SK-N-SH (cell line): Measurements from ENCODE around the gene EIF3K. TPM values are rescaled to one million over a fixed set of nuclear protein-coding genes. Genes with fewer than 3 reads are reported as not detected.

Experiments used
- CTCF ChIA-PET: fragments of 300-600, 350-600 bp; formaldehyde crosslinking; extraction: SDS; loops from one replicate; lab custom pipeline; 2021; lab: Yijun Ruan, JAX
- POLR2A ChIA-PET: fragments of 350-600 bp; sonication (Branson Sonifier 250); formaldehyde crosslinking; extraction: SDS; loops from one replicate; lab custom pipeline; 2020; ENCODE audit warnings: antibody characterized with exemption, inconsistent platforms; lab: Yijun Ruan, JAX
- DNase-seq: peaks from one replicate; pipeline ENCODE4 v3.0.0; 2012
- H2AFZ ChIP-seq: fragments of 200-600 bp; sonication (generic); 2 replicates; pipeline ENCODE4 v1.8.1; 2016; ENCODE audit warnings: antibody characterized with exemption, mild to moderate bottlenecking, low read depth
- H3F3A ChIP-seq: fragments of 200-600 bp; sonication (generic); replicated peaks from 2 replicates; pipeline ENCODE3; 2016; ENCODE audit warnings: antibody characterized with exemption, mild to moderate bottlenecking; ENCODE audit not compliant: insufficient read depth
- H3K27ac ChIP-seq, 2 experiments: fragments of 200-500 bp in 1 of 2; fragments of 200-600 bp in 1 of 2; sonication (Bioruptor generic) in 1 of 2; sonication (generic), shearing (Covaris generic) in 1 of 2; 2 replicates each; pipeline versions ENCODE4 v1.5.1 to v1.6.1; 2014 to 2016; ENCODE audit warnings: low read depth in 2 of 2, inconsistent platforms in 1 of 2, low read length in 1 of 2, mild to moderate bottlenecking in 1 of 2, mixed read lengths in 1 of 2
- H3K27me3 ChIP-seq: fragments of 200-600 bp; sonication (generic), shearing (Covaris generic); 2 replicates; pipeline ENCODE4 v1.6.1; 2016; ENCODE audit warnings: mixed run types; ENCODE audit not compliant: insufficient read depth
- H3K36me3 ChIP-seq, 2 experiments: fragments of 200-500 bp in 1 of 2; fragments of 200-600 bp in 1 of 2; sonication (Bioruptor generic) in 1 of 2; sonication (generic) in 1 of 2; replicated peaks in 1 of 2; 2 replicates each; pipeline versions ENCODE3 to v1.5.1; 2014 to 2016; ENCODE audit warnings: low read length in 1 of 2, mild to moderate bottlenecking in 1 of 2; ENCODE audit not compliant: insufficient read depth in 2 of 2, control insufficient read depth in 1 of 2
- H3K4me1 ChIP-seq, 2 experiments: fragments of 200-500 bp in 1 of 2; fragments of 200-600 bp in 1 of 2; sonication (Bioruptor generic) in 1 of 2; sonication (generic), shearing (Covaris generic) in 1 of 2; 2 replicates each; pipeline versions ENCODE4 v1.5.1 to v1.6.1; 2014 to 2016; ENCODE audit warnings: low read depth in 1 of 2, low read length in 1 of 2, mixed run types in 1 of 2; ENCODE audit not compliant: insufficient read depth in 2 of 2, control insufficient read depth in 1 of 2
- H3K4me2 ChIP-seq: fragments of 200-600 bp; sonication (generic), shearing (Covaris generic); 2 replicates; pipeline ENCODE4 v1.6.1; 2017; ENCODE audit warnings: mixed run types
- H3K4me3 ChIP-seq, 2 experiments: fragments of 200-500 bp in 1 of 2; fragments of 200-600 bp in 1 of 2; sonication (Bioruptor generic) in 1 of 2; sonication (generic), shearing (Covaris generic) in 1 of 2; 2 replicates each; pipeline versions ENCODE4 v1.5.1 to v1.8.1; 2014 to 2016; ENCODE audit warnings: low read depth in 2 of 2, inconsistent platforms in 1 of 2, low read length in 1 of 2, mild to moderate bottlenecking in 1 of 2, mixed read lengths in 1 of 2, moderate library complexity in 1 of 2
- H3K79me2 ChIP-seq: fragments of 200-600 bp; sonication (generic); 2 replicates; pipeline ENCODE4 v1.8.1; 2017; ENCODE audit warnings: mild to moderate bottlenecking; ENCODE audit not compliant: insufficient read depth
- H3K9ac ChIP-seq: fragments of 200-600 bp; sonication (generic); 2 replicates; pipeline ENCODE4 v1.6.1; 2017; ENCODE audit warnings: mixed run types
- H3K9me2 ChIP-seq: fragments of 200-600 bp; sonication (generic); 2 replicates; pipeline ENCODE4 v1.6.1; 2017; ENCODE audit warnings: mixed run types
- H3K9me3 ChIP-seq: fragments of 200-600 bp; sonication (generic); 2 replicates; pipeline ENCODE4 v1.6.1; 2017; ENCODE audit warnings: mixed run types, mild to moderate bottlenecking, moderate library complexity
- H4K20me1 ChIP-seq: fragments of 200-600 bp; sonication (generic); 2 replicates; pipeline ENCODE4 v1.6.1; 2017; ENCODE audit warnings: mild to moderate bottlenecking, mixed run types; ENCODE audit not compliant: insufficient read depth
- CHD2 ChIP-seq: fragments of 150-350 bp; IDR thresholded peaks from 2 replicates; pipeline ENCODE4 v1.6.1; 2018; ENCODE audit warnings: low read length; ENCODE audit not compliant: partially characterized antibody
- EP300 ChIP-seq, 2 experiments: IDR thresholded peaks; 2 replicates each; pipeline versions ENCODE4 v1.4.0 to v1.6.1; 2012; ENCODE audit warnings: borderline replicate concordance in 1 of 2, low read depth in 1 of 2, low read length in 1 of 2
- FOXJ3 ChIP-seq: sonication (generic); formaldehyde crosslinking; IDR thresholded peaks from 2 replicates; pipeline ENCODE4 v1.5.1; 2020; ENCODE audit warnings: mild to moderate bottlenecking, missing genetic modification reagents
- FOXM1 ChIP-seq: IDR thresholded peaks from 2 replicates; pipeline ENCODE4 v1.4.0; 2012; ENCODE audit warnings: low read depth, mild to moderate bottlenecking
- RAD21 ChIP-seq: IDR thresholded peaks from 2 replicates; pipeline ENCODE4 v1.6.1; 2012; ENCODE audit warnings: mild to moderate bottlenecking, low read length
- RFX5 ChIP-seq: IDR thresholded peaks from 2 replicates; pipeline ENCODE4 v1.6.1; 2012; ENCODE audit warnings: mild to moderate bottlenecking, improper control_type of control experiment, low read length
- SIN3A ChIP-seq: IDR thresholded peaks from 2 replicates; pipeline ENCODE4 v1.6.1; 2012; ENCODE audit warnings: low read depth, mild to moderate bottlenecking, low read length, moderate library complexity, borderline replicate concordance
- WGBS: methylation state at CpG from one replicate; pipeline ENCODE4 v1.1.6; 2017; ENCODE audit warnings: low lambda C conversion rate; 5-methylcytosine and 5-hydroxymethylcytosine counted together
- polyA plus RNA-seq, 3 experiments: library from polyadenylated mRNA; depleted of rRNA; stranded (reverse); fragments of >200 nt; gene quantifications; 2 replicates each; pipeline ENCODE4 v1.2.3, GENCODE V29; 2012
- TF ChIP-seq, protein P1 (sequence below): IDR thresholded peaks from 2 replicates; pipeline ENCODE4 v1.4.0; 2012; ENCODE audit warnings: low read depth, borderline replicate concordance
- TF ChIP-seq, protein P2 (sequence below): IDR thresholded peaks from 2 replicates; pipeline ENCODE4 v1.4.0; 2012; ENCODE audit warnings: low read depth
- TF ChIP-seq, protein P3 (sequence below): fragments of 200-600 bp; sonication (generic); IDR thresholded peaks from 2 replicates; pipeline ENCODE4 v1.6.1; 2017; ENCODE audit warnings: antibody characterized with exemption, mild to moderate bottlenecking, moderate library complexity
- TF ChIP-seq, protein P4 (sequence below): IDR thresholded peaks from 2 replicates; pipeline ENCODE4 v1.6.1; 2012; ENCODE audit warnings: mild to moderate bottlenecking, low read depth, low read length, moderate library complexity
- TF ChIP-seq, protein P5 (sequence below): fragments of 150-350 bp; IDR thresholded peaks from 2 replicates; pipeline ENCODE4 v1.6.1; 2016; ENCODE audit warnings: mild to moderate bottlenecking, low read depth, low read length

EIF3K gene
- polyA plus RNA-seq, 1 of the 3 experiments (the other 2 are of a cell fraction): 484 TPM

DNA sequence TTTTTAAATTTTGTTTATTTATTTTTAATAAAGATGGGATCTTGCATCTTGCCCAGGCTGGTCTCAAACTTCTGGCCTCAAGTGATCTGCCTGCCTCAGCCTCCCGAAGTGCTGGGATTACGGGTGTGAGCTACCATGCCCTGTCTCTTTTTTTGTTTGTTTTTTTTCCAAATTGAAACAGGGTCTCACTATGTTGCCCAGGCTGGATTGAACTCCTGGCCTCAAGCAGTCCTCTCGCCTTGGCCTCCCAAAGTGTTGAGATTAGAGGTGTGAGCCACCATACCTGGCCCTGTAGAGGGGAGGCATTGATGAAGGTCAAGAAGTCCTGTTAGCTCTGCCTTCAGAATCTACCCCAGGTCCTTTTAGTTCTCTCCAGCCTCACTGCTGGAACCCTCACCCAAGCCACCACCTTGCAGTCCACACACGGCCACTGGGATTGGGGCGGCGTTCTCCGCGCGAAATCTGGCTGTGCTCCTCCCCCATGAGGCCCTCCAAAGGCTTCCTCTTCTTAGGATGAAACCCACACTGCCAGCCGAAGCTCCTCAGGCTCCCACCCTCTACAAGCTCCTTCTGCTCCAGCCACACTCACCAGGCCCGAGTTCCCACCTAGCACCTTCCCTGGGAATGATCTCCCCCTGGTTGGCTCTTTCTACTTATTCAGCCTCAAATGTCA, 63.3 kb downstream of the EIF3K start:
- H3K36me3 ChIP-seq: peaks cover under 1 to 19% of the 10 kb centered on the region in 2 experiments
- H3K4me1 ChIP-seq: peaks cover 41 to 59% of the 10 kb centered on the region in 2 experiments; a peak in 3 of 4 replicates
- H3F3A ChIP-seq: peaks cover 58% of the 10 kb centered on the region
- H3K9me3 ChIP-seq: no peaks in the 10 kb centered on the region
- peaks cover 91% of the 10 kb centered on the region for H3K79me2 ChIP-seq
- WGBS: 94% methylated on average over 11 of the region's 11 CpGs
- POLR2A ChIA-PET: no interaction called here
- TF ChIP-seq FOXM1 (no peak), EP300 (IDR thresholded peaks at IDR 0.05; ENCODE audit: borderline replicate concordance in 1 of 2, low read depth in 1 of 2, low read length in 1 of 2) (no peak), RFX5 (no peak), FOXJ3 (CRISPR knock-in tag) (no peak), RAD21 (no peak), SIN3A (no peak), CHD2 (no peak)
- TF ChIP-seq, protein P1, sequence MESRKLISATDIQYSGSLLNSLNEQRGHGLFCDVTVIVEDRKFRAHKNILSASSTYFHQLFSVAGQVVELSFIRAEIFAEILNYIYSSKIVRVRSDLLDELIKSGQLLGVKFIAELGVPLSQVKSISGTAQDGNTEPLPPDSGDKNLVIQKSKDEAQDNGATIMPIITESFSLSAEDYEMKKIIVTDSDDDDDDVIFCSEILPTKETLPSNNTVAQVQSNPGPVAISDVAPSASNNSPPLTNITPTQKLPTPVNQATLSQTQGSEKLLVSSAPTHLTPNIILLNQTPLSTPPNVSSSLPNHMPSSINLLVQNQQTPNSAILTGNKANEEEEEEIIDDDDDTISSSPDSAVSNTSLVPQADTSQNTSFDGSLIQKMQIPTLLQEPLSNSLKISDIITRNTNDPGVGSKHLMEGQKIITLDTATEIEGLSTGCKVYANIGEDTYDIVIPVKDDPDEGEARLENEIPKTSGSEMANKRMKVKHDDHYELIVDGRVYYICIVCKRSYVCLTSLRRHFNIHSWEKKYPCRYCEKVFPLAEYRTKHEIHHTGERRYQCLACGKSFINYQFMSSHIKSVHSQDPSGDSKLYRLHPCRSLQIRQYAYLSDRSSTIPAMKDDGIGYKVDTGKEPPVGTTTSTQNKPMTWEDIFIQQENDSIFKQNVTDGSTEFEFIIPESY: no peak
- TF ChIP-seq, protein P2, sequence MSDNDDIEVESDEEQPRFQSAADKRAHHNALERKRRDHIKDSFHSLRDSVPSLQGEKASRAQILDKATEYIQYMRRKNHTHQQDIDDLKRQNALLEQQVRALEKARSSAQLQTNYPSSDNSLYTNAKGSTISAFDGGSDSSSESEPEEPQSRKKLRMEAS: no peak
- TF ChIP-seq, protein P3, sequence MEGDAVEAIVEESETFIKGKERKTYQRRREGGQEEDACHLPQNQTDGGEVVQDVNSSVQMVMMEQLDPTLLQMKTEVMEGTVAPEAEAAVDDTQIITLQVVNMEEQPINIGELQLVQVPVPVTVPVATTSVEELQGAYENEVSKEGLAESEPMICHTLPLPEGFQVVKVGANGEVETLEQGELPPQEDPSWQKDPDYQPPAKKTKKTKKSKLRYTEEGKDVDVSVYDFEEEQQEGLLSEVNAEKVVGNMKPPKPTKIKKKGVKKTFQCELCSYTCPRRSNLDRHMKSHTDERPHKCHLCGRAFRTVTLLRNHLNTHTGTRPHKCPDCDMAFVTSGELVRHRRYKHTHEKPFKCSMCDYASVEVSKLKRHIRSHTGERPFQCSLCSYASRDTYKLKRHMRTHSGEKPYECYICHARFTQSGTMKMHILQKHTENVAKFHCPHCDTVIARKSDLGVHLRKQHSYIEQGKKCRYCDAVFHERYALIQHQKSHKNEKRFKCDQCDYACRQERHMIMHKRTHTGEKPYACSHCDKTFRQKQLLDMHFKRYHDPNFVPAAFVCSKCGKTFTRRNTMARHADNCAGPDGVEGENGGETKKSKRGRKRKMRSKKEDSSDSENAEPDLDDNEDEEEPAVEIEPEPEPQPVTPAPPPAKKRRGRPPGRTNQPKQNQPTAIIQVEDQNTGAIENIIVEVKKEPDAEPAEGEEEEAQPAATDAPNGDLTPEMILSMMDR: no peak
- TF ChIP-seq, protein P4, sequence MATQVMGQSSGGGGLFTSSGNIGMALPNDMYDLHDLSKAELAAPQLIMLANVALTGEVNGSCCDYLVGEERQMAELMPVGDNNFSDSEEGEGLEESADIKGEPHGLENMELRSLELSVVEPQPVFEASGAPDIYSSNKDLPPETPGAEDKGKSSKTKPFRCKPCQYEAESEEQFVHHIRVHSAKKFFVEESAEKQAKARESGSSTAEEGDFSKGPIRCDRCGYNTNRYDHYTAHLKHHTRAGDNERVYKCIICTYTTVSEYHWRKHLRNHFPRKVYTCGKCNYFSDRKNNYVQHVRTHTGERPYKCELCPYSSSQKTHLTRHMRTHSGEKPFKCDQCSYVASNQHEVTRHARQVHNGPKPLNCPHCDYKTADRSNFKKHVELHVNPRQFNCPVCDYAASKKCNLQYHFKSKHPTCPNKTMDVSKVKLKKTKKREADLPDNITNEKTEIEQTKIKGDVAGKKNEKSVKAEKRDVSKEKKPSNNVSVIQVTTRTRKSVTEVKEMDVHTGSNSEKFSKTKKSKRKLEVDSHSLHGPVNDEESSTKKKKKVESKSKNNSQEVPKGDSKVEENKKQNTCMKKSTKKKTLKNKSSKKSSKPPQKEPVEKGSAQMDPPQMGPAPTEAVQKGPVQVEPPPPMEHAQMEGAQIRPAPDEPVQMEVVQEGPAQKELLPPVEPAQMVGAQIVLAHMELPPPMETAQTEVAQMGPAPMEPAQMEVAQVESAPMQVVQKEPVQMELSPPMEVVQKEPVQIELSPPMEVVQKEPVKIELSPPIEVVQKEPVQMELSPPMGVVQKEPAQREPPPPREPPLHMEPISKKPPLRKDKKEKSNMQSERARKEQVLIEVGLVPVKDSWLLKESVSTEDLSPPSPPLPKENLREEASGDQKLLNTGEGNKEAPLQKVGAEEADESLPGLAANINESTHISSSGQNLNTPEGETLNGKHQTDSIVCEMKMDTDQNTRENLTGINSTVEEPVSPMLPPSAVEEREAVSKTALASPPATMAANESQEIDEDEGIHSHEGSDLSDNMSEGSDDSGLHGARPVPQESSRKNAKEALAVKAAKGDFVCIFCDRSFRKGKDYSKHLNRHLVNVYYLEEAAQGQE: no peak
- TF ChIP-seq, protein P5, sequence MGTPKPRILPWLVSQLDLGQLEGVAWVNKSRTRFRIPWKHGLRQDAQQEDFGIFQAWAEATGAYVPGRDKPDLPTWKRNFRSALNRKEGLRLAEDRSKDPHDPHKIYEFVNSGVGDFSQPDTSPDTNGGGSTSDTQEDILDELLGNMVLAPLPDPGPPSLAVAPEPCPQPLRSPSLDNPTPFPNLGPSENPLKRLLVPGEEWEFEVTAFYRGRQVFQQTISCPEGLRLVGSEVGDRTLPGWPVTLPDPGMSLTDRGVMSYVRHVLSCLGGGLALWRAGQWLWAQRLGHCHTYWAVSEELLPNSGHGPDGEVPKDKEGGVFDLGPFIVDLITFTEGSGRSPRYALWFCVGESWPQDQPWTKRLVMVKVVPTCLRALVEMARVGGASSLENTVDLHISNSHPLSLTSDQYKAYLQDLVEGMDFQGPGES: no peak
- no peak overlapping the region for H2AFZ ChIP-seq
- H3K9me2 ChIP-seq: no peaks in the 10 kb centered on the region
- H3K9ac ChIP-seq: no peak overlapping the region; the same call in 1 of the 2 replicates
- peaks cover 25% of the 10 kb centered on the region; the same call in 1 of the 2 replicates for H4K20me1 ChIP-seq
- DNase-seq: no peak
- H3K27me3 ChIP-seq: no peaks in the 10 kb centered on the region
- H3K27ac ChIP-seq: peak overlapping the region; percentile 64 to 99; a peak in 3 of 4 replicates
- H3K4me3 ChIP-seq: no peak overlapping the region
- H3K4me2 ChIP-seq: 0 out of 2 replicates have a peak overlapping the region, but pooled peaks have one; percentile 66
- CTCF ChIA-PET: no interaction called here
